HG02981 (cell line): ENCODE data around the gene CHPF2.

ENCODE experiments used
- ATAC-seq: cut with Tn5 transposase; IDR thresholded peaks from one replicate; pipeline ENCODE4 v1.9.1; 2021; ENCODE audit warnings: mild to moderate bottlenecking, moderate library complexity; ENCODE audit not compliant: unreplicated experiment

Gene CHPF2

GRCh38 chr7:151260471-151260870 is 28.2 kb downstream of the CHPF2 start:
- ATAC-seq: no peak

- no peak for ATAC-seq
Measured at GRCh38 chr7:151260883-151261282, 28.6 kb downstream of the CHPF2 start.

GRCh38 chr7:151261529-151261928 is 29.2 kb downstream of the CHPF2 start:
- ATAC-seq: no peak

- ATAC-seq: no peak
Measured at GRCh38 chr7:151264615-151265014, 32.3 kb downstream of the CHPF2 start.

GRCh38 chr7:151265351-151265931 is 33.2 kb downstream of the CHPF2 start:
- ATAC-seq: no peak

- no peak for ATAC-seq
Measured at GRCh38 chr7:151269511-151269910, 37.2 kb downstream of the CHPF2 start.

GRCh38 chr7:151271699-151272355 is 39.5 kb downstream of the CHPF2 start:
- no peak for ATAC-seq

- ATAC-seq: no peak
Measured at GRCh38 chr7:151272405-151272804, 40.1 kb downstream of the CHPF2 start.

GRCh38 chr7:151272877-151273276 is 40.6 kb downstream of the CHPF2 start:
- no peak for ATAC-seq

GRCh38 chr7:151273651-151274390 is 41.5 kb downstream of the CHPF2 start:
- no peak for ATAC-seq

- no peak for ATAC-seq
Measured at GRCh38 chr7:151274396-151274795, 42.1 kb downstream of the CHPF2 start.

- no peak for ATAC-seq
Measured at GRCh38 chr7:151274936-151275812, 42.9 kb downstream of the CHPF2 start.

- no peak for ATAC-seq
Measured at GRCh38 chr7:151275813-151276577, 43.7 kb downstream of the CHPF2 start.

- peak; percentile 49 for ATAC-seq
Measured at GRCh38 chr7:151276666-151277590, 44.6 kb downstream of the CHPF2 start.

- no peak for ATAC-seq
Measured at GRCh38 chr7:151277631-151278030, 45.3 kb downstream of the CHPF2 start.

GRCh38 chr7:151278949-151279348 is 46.7 kb downstream of the CHPF2 start:
- no peak for ATAC-seq

GRCh38 chr7:151279868-151280267 is 47.6 kb downstream of the CHPF2 start:
- ATAC-seq: no peak

GRCh38 chr7:151280388-151281019 is 48.2 kb downstream of the CHPF2 start:
- ATAC-seq: no peak

GRCh38 chr7:151281686-151282085 is 49.4 kb downstream of the CHPF2 start:
- no peak for ATAC-seq
